Upper lobe of left lung (tissue), 6 donors: ENCODE data around the gene DOK5. TPM values are rescaled to one million over a fixed set of nuclear protein-coding genes. Genes with fewer than 3 reads are reported as not detected.

Experiments used
- ATAC-seq, 2 donors: fragments of 200-7000 bp; cut with Tn5 transposase; one replicate each; pipeline ENCODE4 v1.9.1; 2022; ENCODE audit warnings: mild to moderate bottlenecking in 2 of 2, moderate library complexity in 2 of 2; ENCODE audit not compliant: low FRiP score in 2 of 2
- DNase-seq, 2 donors: peaks; one replicate each; pipeline ENCODE4 v3.0.0-alpha.2; 2019 to 2020
- H3K27ac ChIP-seq, 4 donors: fragments of 200-600 bp; sonication (generic); one replicate each; pipeline ENCODE4 v1.5.1; 2016 to 2019
- H3K27me3 ChIP-seq, 4 donors: fragments of 200-600 bp; sonication (generic); one replicate each; pipeline ENCODE4 v1.5.1; 2017 to 2019
- H3K36me3 ChIP-seq, 4 donors: fragments of 200-600 bp; sonication (generic); one replicate each; pipeline ENCODE4 v1.5.1; 2016 to 2019
- H3K4me1 ChIP-seq, 4 donors: fragments of 200-600 bp; sonication (generic); one replicate each; pipeline ENCODE4 v1.5.1; 2018 to 2019
- H3K4me3 ChIP-seq, 4 donors: fragments of 200-600 bp; sonication (generic); one replicate each; pipeline ENCODE4 v1.5.1; 2017 to 2019; ENCODE audit warnings: mild to moderate bottlenecking in 2 of 4, moderate library complexity in 1 of 4
- H3K9me3 ChIP-seq, 4 donors: fragments of 200-600 bp; sonication (generic); one replicate each; pipeline ENCODE4 v1.5.1; 2018 to 2019
- EP300 ChIP-seq, 4 donors: sonication (generic); formaldehyde crosslinking; IDR thresholded peaks; one replicate each; pipeline ENCODE4 v1.5.1; 2017; ENCODE audit warnings: antibody characterized with exemption in 4 of 4, control low read depth in 2 of 4
- POLR2A ChIP-seq, 4 donors: fragments of 450-650 bp; IDR thresholded peaks; one replicate each; pipeline ENCODE4 v1.5.1; 2016 to 2017; ENCODE audit warnings: antibody characterized with exemption in 4 of 4, mild to moderate bottlenecking in 2 of 4
- POLR2AphosphoS5 ChIP-seq, 2 donors: sonication (generic); formaldehyde crosslinking; IDR thresholded peaks; one replicate each; pipeline ENCODE4 v1.5.1; 2017; ENCODE audit warnings: antibody characterized with exemption in 2 of 2
- WGBS, 2 donors: methylation state at CpG; one replicate each; pipeline ENCODE4 v1.1.5; 2017 to 2018; 5-methylcytosine and 5-hydroxymethylcytosine counted together
- total RNA-seq, 6 donors: library from RNA; depleted of rRNA in 4 of 6; stranded (reverse); fragments of >200 nt in 4 of 6; gene quantifications; one replicate each; pipeline versions ENCODE4 v1.1.0 to v1.2.1, GENCODE V29; 2016 to 2021
- TF ChIP-seq, protein P1 (sequence below), 6 experiments: fragments of 450-650 bp in 4 of 6; fragments of 200-600 bp in 2 of 6; sonication (generic) in 2 of 6; IDR thresholded peaks; one replicate each; pipeline ENCODE4 v1.5.1; 2016 to 2019; ENCODE audit warnings: antibody characterized with exemption in 6 of 6
- donor health status: DM: no; HTN: no; CAD: no; lungs with moderate emphysema.
- donor health status: DM: no; HTN: yes; CAD: no; lungs with severe emphysema.

DOK5 gene
- total RNA-seq, 6 donors from 2014 or later, result 0.37 to 1.0 TPM; not detected in 4

- Histone ChIP-seq H3K4me3 (no peak overlapping the region), H3K27me3 (no peaks in the 10 kb centered on the region), H3K9me3 (no peaks in the 10 kb centered on the region), H3K36me3 (no peaks in the 10 kb centered on the region), H3K27ac (no peak overlapping the region), H3K4me1 (no peaks in the 10 kb centered on the region)
- no peak for ATAC-seq
- TF ChIP-seq POLR2AphosphoS5 (IDR thresholded peaks at IDR 0.05) (no peak), POLR2A (IDR thresholded peaks at IDR 0.05) (no peak), EP300 (IDR thresholded peaks at IDR 0.05) (no peak)
- TF ChIP-seq, protein P1, sequence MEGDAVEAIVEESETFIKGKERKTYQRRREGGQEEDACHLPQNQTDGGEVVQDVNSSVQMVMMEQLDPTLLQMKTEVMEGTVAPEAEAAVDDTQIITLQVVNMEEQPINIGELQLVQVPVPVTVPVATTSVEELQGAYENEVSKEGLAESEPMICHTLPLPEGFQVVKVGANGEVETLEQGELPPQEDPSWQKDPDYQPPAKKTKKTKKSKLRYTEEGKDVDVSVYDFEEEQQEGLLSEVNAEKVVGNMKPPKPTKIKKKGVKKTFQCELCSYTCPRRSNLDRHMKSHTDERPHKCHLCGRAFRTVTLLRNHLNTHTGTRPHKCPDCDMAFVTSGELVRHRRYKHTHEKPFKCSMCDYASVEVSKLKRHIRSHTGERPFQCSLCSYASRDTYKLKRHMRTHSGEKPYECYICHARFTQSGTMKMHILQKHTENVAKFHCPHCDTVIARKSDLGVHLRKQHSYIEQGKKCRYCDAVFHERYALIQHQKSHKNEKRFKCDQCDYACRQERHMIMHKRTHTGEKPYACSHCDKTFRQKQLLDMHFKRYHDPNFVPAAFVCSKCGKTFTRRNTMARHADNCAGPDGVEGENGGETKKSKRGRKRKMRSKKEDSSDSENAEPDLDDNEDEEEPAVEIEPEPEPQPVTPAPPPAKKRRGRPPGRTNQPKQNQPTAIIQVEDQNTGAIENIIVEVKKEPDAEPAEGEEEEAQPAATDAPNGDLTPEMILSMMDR (IDR thresholded peaks at IDR 0.05), result no peak
- DNase-seq, result no peak
- WGBS, 2 donors, result 68 to 72% methylated on average over 4 of the region's 4 CpGs
These were observed 216.9 kb downstream of the DOK5 start for GRCh38 chr20:54692168-54692887.

DNA sequence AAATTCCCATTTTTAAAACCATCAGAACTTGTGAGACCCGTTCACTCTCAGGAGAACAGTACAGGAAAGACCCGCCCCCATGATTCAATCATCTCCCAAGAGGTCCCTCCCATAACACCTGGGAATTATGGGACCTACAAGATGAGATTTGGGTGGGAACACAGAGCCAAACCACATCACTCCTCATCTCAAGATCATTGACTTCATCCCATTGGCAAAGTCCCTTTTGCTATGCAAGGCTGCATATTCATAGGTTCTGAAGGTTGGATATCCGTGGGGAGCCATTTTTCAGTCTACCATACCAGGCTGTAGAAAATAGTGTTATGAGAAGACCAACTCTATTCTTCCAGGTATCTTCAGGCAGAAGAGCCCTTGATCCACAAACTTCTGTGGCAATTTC, 219.1 kb downstream of the DOK5 start:
- DNase-seq, result no peak
- no peak overlapping the region for H3K4me3 ChIP-seq
- H3K27me3 ChIP-seq, result no peaks in the 10 kb centered on the region
- no peak overlapping the region for H3K27ac ChIP-seq
- no peak for ATAC-seq
- TF ChIP-seq POLR2AphosphoS5 (IDR thresholded peaks at IDR 0.05) (no peak), POLR2A (IDR thresholded peaks at IDR 0.05) (no peak), EP300 (IDR thresholded peaks at IDR 0.05) (no peak)
- TF ChIP-seq, protein P1 (IDR thresholded peaks at IDR 0.05), result no peak
- H3K36me3 ChIP-seq, result no peaks in the 10 kb centered on the region
- WGBS, 2 donors, result 78 to 96% methylated on average over 3 of the region's 3 CpGs
- H3K9me3 ChIP-seq, result no peaks in the 10 kb centered on the region
- H3K4me1 ChIP-seq, result no peaks in the 10 kb centered on the region

DNA sequence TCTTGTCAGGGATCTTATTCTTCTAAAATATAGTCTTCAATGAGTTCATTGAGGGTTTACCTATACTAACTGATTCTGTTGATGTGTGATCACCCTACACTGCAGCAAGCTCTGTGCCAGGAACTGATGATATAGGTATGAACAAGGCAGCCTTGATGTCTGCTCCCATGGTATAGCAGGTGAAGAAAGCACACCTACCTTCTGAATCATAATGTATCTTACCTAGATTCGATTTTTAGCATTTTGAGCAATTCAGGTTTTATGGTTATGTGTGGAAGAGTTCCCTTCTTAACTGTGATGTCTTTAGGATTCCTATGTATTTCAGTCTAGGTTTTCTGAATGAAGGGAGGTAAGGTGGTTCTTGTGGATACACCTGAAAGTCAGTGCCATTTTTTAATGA, 223.0 kb downstream of the DOK5 start:
- Histone ChIP-seq H3K27me3 (no peaks in the 10 kb centered on the region), H3K4me3 (no peak overlapping the region), H3K4me1 (no peaks in the 10 kb centered on the region), H3K9me3 (no peaks in the 10 kb centered on the region), H3K36me3 (no peaks in the 10 kb centered on the region), H3K27ac (no peak overlapping the region)
- no peak for ATAC-seq
- no peak for DNase-seq
- TF ChIP-seq POLR2AphosphoS5 (IDR thresholded peaks at IDR 0.05), result no peak
- no peak for TF ChIP-seq POLR2A (IDR thresholded peaks at IDR 0.05)
- TF ChIP-seq EP300 (IDR thresholded peaks at IDR 0.05), result no peak
- TF ChIP-seq, protein P1 (IDR thresholded peaks at IDR 0.05), result no peak
- WGBS, 2 donors, result 56 to 76% methylated on average over 1 of the region's 1 CpG
